ENCODE data around the gene NEAT1.
"Not testable (repeated sequence)": the region's sequence is repeated elsewhere in the genome, so short reads cannot be mapped to it uniquely, and the experiment has no call there.

DNA sequence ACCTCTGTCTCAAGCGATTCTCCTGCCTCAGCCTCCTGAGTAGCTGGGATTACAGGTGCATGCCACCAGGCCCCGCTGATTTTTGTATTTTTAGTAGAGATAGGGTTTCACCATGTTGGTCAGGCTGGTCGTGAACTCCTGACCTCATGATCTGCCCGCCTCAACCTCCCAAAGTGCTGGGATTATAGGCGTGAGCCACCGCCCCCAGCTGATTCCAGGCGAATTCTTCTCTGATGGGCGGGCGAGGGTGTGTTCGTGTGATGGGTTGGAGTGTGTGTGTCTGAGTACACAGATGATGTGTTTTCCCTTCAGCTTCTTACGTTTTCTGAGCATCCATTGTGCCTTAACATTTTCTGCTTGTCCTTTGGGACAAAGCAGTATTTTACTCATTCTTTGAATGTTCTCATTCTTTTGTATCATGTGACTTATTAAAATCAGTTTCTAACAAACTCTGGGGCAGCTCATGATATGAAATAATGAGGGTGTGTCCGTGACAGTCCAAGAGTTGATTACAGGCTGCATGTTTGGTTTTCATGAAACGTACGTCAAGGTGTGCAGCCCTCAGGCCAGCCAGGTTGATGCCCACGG is 9.4 kb upstream of the NEAT1 start:
- not testable (repeated sequence) for TF ChIP-seq JUN (IDR thresholded peaks at IDR 0.05; ENCODE audit: low read depth, low read length); SP1 (IDR thresholded peaks at IDR 0.05; ENCODE audit: low read depth, low read length); CTCF (IDR thresholded peaks at IDR 0.05; ENCODE audit: control extremely low read depth in 1 of 3, insufficient read depth in 1 of 3, low read depth in 1 of 3, low read length in 3 of 3); KDM1A (IDR thresholded peaks at IDR 0.05; ENCODE audit: borderline replicate concordance, low read length); BCL11A (IDR thresholded peaks at IDR 0.05; ENCODE audit: low read depth in 2 of 2, low read length in 2 of 2); POLR2A (IDR thresholded peaks at IDR 0.05; ENCODE audit: control extremely low read depth in 1 of 2, low read depth in 2 of 2, low read length in 2 of 2); JUND (IDR thresholded peaks at IDR 0.05; ENCODE audit: low read length); POLR2AphosphoS5 (IDR thresholded peaks at IDR 0.05; ENCODE audit: low read depth, low read length); ZNF274 (IDR thresholded peaks at IDR 0.05; ENCODE audit: borderline replicate concordance, extremely low read depth, low read length)
- TF ChIP-seq, protein P1, sequence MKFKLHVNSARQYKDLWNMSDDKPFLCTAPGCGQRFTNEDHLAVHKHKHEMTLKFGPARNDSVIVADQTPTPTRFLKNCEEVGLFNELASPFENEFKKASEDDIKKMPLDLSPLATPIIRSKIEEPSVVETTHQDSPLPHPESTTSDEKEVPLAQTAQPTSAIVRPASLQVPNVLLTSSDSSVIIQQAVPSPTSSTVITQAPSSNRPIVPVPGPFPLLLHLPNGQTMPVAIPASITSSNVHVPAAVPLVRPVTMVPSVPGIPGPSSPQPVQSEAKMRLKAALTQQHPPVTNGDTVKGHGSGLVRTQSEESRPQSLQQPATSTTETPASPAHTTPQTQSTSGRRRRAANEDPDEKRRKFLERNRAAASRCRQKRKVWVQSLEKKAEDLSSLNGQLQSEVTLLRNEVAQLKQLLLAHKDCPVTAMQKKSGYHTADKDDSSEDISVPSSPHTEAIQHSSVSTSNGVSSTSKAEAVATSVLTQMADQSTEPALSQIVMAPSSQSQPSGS (IDR thresholded peaks at IDR 0.05; ENCODE audit: low read length), result not testable (repeated sequence)
- TF ChIP-seq, protein P2, sequence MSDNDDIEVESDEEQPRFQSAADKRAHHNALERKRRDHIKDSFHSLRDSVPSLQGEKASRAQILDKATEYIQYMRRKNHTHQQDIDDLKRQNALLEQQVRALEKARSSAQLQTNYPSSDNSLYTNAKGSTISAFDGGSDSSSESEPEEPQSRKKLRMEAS (IDR thresholded peaks at IDR 0.05), result not testable (repeated sequence)

Data from H1 (cell line).